Right ventricle myocardium superior (tissue), 1 donor: ENCODE measurements around the gene ADAM11. TPM values are rescaled to one million over a fixed set of nuclear protein-coding genes. Genes with fewer than 3 reads are reported as not detected.
"Not testable (repeated sequence)": the region's sequence is repeated elsewhere in the genome, so short reads cannot be mapped to it uniquely, and the experiment has no call there.

Experiments used
- ATAC-seq: fragments of 200-7000 bp; cut with Tn5 transposase; one replicate; pipeline ENCODE4 v1.9.1; 2020; ENCODE audit warnings: mild to moderate bottlenecking; ENCODE audit not compliant: poor library complexity
- DNase-seq: peaks from one replicate; pipeline ENCODE4 v3.0.0-alpha.2; 2020
- intact Hi-C: fragments of 100-400 bp; cut with DNase I; formaldehyde crosslinking; loops from one replicate; pipeline ENCODE4 v1.11.2; 2022
- total RNA-seq: library from RNA; stranded (reverse); fragmentation: NEBNext Ultra II Directional; extraction: Animal tissue kit (Norgen Biotek cat#: 25700); gene quantifications from one replicate; pipeline ENCODE4 v1.2.1, GENCODE V29; 2021
- donor health status: DM: no; HTN: yes; CAD: no; lungs with severe emphysema.

The ADAM11 gene
- total RNA-seq, 1 donor from 2014 or later, result 18.5 TPM

DNA sequence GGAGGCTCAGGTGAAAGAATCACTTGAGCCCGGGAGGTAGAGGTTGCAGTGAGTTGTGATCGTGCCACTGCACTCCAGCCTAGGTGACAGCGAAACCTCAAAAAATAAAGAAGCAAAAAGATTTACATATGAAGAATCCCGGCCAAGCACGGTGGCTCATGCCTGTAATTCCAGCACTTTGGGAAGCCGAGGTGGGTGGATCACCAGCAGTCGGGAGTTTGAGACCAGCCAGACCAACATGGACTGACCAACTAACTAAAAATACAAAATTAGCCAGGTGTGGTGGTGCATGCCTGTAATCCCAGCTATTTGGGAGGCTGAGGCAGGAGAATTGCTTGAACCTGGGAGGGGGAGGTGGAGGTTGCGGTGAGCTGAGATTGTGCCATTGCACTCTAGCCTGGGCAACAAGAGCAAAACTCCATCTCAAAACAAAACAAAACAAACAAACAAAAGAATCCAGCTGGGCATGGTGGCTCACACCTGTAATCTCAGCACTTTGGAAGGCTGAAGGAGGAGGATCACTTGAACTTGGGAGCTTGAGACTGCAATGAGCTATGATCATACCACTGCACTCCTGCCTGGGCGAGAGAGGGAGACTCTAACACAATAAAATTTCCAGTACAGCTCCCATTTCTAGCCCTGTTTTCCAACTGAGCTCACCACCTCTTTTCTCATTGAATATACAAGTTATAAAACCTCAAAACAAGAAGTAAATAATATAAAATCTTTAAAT, 50.0 kb downstream of the ADAM11 start:
- ATAC-seq, DNase-seq, intact Hi-C loops: not testable (repeated sequence)

DNA sequence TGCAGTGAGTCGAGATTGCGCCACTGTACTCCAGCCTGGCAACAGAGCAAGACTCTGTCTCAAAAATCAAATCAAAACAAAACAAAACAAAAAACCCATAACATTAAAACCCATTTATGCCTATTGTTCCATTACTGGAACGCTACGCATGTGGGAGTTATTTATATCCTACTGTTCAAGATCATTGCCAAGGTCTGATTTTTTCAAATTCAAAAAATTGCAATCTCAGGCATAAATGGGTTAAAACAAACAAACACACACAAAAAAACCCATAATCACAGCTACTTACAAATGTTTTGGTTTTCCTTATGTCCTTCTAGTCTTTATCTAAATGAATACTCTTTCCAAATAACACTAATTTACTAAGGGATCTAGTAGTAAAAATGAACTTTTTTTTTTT, 53.5 kb downstream of the ADAM11 start:
- intact Hi-C loops, result no loop called here
- ATAC-seq (no peak), DNase-seq (no peak)

DNA sequence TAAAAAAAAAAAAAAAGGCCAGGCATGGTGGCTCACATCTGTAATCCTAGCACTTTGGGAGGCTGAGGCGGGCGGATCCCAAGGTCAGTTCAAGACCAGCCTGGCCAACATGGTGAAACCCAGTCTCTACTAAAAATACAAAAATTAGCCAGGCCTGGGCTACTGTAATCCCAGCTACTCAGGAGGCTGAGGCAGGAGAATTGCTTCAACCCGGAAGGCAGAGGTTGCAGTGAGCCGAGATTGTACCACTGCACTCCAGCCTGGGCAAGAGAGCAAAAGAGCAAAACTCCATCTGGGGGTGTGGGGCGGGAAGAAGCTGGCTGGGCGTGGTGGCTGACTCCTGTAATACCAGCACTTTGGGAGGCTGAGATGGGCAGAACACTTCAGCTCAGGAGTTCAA, 59.7 kb downstream of the ADAM11 start:
- ATAC-seq, intact Hi-C loops, DNase-seq: not testable (repeated sequence)

DNA sequence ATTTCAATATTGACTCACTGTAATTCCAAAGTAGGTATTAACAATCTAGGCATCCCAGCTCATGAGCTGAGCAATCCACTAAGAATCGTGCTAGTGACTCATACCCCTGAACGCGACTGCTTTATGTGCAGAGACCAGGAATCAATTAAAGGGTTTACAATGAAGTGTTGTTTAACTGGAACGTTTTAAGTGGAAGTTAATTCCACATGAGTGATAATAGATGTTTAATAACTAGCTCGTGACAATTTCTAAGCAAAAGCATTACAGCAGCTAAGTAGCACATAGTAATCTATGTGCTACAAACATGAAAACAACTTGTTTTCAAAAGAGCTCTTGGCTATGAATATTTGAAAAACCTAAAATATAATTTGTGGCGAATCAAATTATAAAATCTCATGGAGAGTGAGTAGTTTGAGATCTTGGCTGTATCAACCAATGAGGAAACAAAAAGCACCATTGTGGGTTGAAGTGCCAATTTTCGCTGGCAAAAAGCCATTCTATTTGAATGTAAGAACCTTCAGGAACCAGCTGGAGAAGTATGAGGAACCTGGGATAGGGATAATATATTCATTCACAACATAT, 61.9 kb downstream of the ADAM11 start:
- intact Hi-C loops, result no loop called here
- no peak for ATAC-seq

DNA sequence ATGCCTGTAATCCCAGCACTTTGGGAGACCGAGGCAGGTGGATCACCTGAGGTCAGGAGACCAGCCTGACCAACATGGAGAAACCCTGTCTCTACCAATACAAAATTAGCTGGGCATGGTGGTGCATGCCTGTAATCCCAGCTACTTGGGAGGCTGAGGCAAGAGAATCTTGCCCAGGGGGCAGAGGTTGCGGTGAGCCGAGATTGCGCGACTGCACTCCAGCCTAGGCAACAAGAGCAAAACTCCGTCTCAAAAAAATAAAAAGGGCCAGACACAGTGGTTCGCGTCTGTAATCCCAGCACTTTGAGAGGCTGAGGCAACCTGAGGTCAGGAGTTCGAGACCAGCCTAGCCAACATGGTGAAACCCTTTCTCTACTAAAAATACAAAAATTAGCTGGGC, 66.4 kb downstream of the ADAM11 start:
- intact Hi-C loops, DNase-seq, ATAC-seq: not testable (repeated sequence)

More for the DNA sequence above, 61.9 kb downstream of the ADAM11 start:
- DNase-seq, result no peak

DNA sequence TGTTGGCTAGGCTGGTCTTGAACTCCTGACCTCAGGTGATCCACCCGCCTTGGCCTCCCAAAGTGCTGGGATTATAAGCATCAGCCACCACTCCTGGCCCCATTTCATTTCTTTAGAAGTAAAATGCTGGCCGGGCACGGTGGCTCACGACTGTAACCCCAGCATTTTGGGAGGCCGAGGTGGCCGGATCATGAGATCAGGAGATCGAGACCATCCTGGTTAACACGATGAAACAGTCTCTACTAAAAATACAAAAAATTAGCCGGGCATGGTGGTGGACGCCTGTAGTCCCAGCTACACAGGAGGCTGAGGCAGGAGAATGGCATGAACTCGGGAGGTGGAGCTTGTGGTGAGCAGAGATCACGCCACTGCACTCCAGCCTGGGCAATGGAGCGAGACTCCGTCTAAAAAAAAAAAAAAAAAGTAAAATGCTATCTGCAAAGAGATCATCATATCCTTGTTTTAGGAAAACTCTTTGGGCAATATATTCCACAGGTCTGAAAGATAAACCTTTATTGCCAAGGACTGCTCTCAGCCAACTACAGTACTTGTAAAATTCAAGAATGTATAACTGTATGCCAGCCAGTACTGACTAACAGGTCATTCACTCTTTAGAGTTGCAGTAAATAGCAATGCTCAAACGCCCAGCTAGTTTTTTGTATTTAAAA, 67.5 kb downstream of the ADAM11 start:
- intact Hi-C loops, result no loop called here
- ATAC-seq (no peak), DNase-seq (no peak)

DNA sequence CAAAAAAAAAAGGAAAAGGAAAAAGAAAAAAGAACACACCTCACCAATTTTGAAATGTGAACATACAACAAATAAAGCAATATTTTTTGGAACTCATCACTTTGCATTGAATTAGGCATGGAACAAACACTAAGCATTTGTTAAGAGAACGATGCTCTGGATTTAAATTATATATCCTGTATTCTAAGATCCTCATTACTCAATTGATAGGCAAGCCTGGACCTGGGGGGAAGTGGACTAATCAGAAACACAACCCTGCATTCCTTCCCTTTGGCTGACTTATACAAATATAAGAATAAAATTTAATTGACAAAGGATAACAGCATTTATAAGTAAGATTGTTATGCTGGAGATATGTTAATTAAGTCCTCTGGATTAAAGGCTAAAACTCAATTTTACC, 69.1 kb downstream of the ADAM11 start:
- ATAC-seq (no peak), DNase-seq (no peak)
- intact Hi-C loops, result no loop called here

DNA sequence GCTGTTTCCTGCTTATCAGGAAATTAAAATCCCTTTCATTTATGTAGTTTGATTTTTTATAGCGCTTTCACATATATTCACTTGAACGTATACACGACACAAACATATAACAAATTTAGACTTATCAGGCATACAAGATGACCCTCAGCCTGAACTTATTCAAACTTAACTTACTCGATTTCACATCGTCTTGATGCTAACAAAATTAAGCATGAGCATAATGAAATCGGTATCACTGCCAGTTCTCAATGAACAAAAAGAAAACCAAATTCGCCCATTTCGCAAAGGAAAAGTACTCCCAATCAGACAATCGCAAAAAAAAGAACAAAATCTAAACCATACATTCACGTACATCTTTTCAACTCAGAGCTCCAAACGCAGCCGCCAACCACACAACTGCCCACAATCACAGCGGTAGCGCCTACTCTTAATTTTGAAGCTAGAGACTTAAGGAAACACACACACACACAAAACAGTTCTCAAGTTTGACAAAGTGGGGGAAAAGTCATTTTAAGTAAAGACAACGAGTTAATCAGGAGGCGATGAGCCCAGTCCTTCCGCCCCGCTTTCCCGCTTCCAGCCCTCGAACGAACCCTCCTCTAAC, 70.2 kb downstream of the ADAM11 start:
- intact Hi-C loops, result no loop called here
- ATAC-seq (no peak), DNase-seq (no peak)

DNA sequence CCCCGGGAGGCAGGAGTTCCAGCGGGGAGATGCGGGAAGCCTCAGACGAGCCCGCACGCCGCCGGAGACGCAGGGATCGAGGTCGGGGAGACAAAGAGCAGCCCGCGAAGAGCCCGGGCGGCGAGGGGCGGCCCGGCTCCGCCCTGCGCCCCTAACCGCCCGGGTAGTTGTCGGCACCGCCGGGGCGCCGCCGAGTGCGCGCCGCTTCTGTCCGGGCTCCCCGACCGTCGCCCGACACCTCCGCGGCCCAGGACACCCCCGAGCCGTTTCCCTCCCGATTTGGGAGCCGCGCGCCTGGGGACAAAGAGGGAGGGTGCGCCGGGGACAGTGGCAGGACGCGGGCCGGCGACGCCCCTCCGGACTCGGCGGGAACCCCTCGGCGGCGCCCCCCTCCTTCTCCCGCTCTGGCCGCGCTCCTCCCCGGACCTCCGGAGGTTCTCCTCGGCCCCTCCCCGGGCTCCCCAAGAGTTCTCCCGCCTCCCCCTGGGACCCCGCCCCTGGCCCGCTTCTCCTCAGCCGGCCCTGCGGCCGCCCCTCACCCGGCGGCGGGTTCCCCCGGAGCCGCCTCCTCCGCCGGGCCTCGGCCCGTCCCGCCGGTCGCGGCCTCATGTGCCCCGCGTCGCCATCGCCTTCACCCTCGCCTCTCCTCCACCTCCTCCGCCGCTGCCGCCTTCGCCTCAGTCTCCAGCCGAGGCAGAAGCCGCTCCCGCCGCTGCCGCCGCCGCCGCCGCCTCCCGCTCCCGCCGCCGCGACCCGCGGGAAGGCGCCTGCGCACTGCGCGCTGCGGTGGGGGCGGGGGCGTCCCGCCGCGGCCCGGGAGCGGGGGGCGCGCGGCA, 71.0 kb downstream of the ADAM11 start, which contains the start of gene GJC1:
GJC1 (minus strand) TSS at position 765 of the 836 bp plus-strand sequence. CDS start 24,470 bp downstream, outside the sequence.
- ATAC-seq, result peak; percentile 74
- peak; percentile 57 for DNase-seq
- intact Hi-C loops, result loop anchor here (5.0 kb wide), 1 partner anchor 52 kb away; no protein-coding TSS in a partner anchor

DNA sequence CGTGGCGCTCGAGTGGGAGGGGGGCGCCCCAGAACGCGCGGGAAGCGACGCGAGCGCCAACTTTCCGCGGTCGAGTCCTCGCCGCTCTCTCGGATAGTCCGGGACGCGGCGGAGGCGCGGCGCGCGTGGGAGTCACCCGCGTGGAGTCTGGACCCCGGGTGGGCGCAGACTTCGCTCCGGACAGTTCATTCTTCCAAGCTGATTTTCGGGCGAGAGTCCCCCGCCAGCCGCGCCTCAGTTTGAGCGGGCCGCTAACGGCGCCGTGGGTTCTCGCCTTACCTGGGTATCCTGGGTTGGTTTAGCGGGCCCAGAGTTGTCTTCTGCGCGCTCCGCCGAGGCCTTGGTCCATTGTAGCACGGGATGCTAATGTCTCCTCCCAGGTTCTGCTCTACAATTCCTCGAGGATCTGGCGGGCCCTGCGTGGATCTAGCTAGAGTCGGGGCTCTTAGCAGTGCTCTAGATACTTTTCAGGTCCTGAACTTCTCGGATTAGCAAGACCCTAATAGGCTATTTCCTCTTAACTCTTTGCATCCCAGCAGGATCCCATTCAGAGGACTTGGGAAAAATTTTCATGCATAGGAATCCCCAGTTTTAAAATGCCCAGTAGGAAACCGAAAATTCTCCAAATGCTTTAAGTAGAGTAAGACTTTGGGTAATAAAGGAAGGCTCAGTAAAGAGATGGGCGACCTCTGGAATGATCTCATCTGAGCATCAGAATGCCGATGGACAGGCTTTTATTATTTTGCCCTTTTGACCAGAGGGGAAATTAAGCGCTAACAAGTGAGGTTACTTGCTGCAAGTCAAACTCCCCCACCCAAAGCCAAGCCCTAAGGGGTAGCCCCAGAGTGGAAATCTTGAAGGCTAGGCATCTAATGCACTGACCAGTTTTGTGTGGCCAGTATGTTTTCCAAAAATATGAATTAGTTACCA, 71.8 kb downstream of the ADAM11 start:
- no peak for DNase-seq
- intact Hi-C loops, result loop anchor here (5.0 kb wide), 1 partner anchor 53 kb away; no protein-coding TSS in a partner anchor
- ATAC-seq, result peak; percentile 52

DNA sequence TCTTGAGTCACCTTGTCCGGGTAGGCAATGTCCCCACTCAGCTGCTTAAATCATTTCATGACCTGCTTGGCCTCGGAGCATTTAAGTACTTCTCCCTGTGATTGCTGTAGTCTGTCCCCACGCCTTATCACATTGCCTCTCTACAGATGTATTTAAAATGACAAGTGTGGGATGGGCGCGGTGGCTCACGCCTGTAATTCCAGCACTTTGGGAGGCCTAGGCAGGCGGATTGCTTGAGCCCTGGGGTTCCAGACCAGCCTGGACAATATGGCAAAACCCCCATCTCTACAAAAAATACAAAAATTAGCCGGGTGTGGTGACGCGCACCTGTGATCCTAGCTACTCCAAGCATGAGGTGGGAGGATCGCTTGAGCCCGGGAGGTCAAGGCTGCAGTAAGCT, 72.6 kb downstream of the ADAM11 start:
- DNase-seq, result no peak
- ATAC-seq, result peak; percentile 28
- intact Hi-C loops, result loop anchor here (5.0 kb wide), 1 partner anchor 54 kb away; no protein-coding TSS in a partner anchor

Other genes with a start within 250 kb of the ADAM11 start
- gene FZD2, start 201.5 kb upstream of the ADAM11 start, total RNA-seq, result 2.6 TPM
- gene MEIOC, start 102.5 kb upstream of the ADAM11 start, total RNA-seq, result not detected
- 26.4 TPM for gene CCDC43, start 69.2 kb upstream of the ADAM11 start, total RNA-seq
- gene DBF4B, start 50.3 kb upstream of the ADAM11 start, total RNA-seq, result 5.0 TPM
- gene GJC1, start 71.3 kb downstream of the ADAM11 start, total RNA-seq, result 16.1 TPM
- 17.4 TPM for gene HIGD1B, start 88.9 kb downstream of the ADAM11 start, total RNA-seq
- 66.9 TPM for gene EFTUD2, start 140.5 kb downstream of the ADAM11 start, total RNA-seq
- gene GFAP, start 156.5 kb downstream of the ADAM11 start, total RNA-seq, result 4.7 TPM
- gene KIF18B, start 188.8 kb downstream of the ADAM11 start, total RNA-seq, result 1.8 TPM
- gene C1QL1, start 209.3 kb downstream of the ADAM11 start, total RNA-seq, result 7.3 TPM